HuH-7.5 (cell line): ENCODE results near the gene KLHL12.
A peak's percentile ranks its signal among the peaks of the same experiment; 100 is the strongest.

ENCODE experiments used
- DNase-seq: peaks from one replicate; pipeline ENCODE4 v3.0.0; 2011; ENCODE audit warnings: low spot score

The KLHL12 gene

GRCh38 chr1:202880961-202881460 lies 46.0 kb downstream of the KLHL12 start:
- DNase-seq: no peak

- DNase-seq: no peak
Observed at GRCh38 chr1:202880062-202880461, 47.0 kb downstream of the KLHL12 start.

GRCh38 chr1:202879128-202879527 lies 47.9 kb downstream of the KLHL12 start:
- no peak for DNase-seq

- DNase-seq: no peak
Observed at GRCh38 chr1:202873026-202873425, 54.0 kb downstream of the KLHL12 start.

DNA sequence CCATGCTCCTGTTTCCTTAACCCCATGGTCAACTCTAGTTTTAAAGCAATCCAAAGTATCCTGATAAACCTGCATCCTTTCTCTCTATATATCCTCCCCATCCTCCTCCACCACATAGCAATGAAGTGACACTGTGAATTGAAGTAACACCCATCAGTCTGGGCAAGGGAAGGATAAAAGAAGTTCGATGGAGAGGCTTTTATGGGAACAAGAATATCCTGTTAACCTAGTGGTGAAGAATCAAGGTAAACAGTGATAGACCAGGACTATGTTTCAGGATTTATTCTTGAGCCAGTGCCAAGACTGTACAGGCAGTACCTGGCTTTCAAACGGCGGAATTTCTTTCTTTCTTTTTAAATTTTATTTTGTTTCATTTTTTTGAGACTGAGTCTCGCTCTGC lies 55.7 kb downstream of the KLHL12 start:
- no peak for DNase-seq

DNA sequence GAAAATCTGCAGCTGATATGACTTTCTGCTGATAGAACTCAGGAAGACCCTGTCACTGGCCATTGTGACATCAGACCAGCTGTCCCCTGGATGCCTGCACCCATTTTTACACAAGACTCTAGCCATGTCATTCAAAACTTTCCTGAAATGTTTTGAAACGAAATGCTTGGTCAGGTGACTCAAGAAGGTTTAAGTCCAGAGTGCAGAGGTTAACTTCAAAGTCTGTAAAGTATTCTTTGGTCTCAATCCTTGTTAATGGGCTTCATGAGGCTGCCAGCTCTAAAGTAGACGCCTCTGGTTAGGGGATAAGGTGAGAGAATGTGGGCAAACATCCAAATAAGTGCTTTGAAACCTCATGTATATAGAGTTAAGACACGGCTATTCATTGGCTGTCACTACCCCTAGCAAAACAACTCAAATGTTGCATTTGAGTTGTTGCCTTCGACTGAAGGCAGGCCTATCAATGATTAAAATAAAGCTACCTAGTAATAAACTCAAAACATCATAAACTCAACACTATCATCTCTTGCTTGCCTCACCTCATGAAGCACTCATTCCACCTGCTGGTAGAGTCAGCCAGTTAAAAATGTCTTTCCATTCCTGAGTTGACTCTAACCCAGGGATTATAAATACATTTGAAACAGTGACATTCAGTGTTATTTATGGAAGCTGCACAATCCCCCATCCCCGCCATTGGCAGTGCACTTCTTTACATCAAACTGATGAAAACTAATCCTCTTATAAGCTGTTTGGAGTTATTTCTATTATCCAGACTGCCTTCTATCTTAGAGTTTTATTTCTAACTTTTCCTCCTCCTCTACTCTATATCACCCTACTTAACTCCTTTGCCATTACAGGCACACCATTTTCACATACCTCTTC lies 64.1 kb downstream of the KLHL12 start:
- DNase-seq: no peak

- DNase-seq: peak; percentile 88
Observed at GRCh38 chr1:202861420-202862132, 65.5 kb downstream of the KLHL12 start.

GRCh38 chr1:202860744-202861419 lies 66.2 kb downstream of the KLHL12 start:
- peak; percentile 65 for DNase-seq

DNA sequence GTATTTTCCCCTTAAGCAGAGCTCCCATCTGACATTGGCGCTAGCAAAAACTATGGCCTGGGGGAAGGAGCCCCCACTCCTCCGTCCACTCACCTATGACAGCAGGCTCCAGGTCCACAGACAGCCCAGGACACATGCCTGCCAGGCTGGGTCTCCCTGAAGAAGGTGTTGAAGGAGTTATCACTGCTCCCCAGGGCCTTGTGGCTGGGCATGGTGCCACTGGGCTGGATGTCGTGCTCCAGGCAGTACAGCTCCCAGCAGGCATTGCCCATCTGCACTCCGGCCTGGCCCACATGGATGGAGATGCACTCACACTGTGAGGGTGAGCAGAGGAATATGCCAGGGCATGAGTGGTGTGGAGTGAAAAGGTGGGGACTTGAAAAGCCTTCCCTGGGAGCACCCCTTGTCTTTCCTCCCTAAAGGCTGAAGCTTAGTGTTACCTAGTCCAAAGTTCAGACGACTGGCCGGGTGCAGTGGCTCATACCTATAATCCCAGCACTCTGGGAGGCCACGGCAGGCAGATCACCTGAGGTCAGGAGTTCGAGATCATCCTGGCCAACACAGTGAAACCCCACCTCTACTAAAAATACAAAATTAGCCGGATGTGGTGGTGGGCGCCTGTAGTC lies 68.1 kb downstream of the KLHL12 start:
- no peak for DNase-seq

DNA sequence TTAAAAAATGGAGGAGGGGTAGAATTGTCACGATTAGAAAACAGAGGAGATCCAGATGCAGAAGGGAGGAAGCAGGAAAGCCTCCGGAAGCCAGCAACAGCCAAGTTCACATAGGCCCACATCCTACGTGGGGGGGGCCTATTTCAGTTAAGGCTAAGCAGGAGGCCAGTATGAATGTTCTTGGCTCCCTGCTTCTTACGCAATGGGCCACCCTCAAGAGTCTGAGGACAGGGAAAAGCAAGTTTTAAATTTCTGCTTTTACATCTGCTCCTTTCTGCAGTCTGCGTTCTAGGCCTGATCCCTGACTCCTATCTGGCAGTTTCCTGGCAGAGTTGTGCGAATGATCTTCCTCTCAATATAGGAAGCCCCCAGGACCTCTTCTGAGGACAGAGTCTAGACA lies 68.7 kb downstream of the KLHL12 start:
- DNase-seq: no peak

- DNase-seq: no peak
Observed at GRCh38 chr1:202857136-202857610, 69.9 kb downstream of the KLHL12 start.

DNA sequence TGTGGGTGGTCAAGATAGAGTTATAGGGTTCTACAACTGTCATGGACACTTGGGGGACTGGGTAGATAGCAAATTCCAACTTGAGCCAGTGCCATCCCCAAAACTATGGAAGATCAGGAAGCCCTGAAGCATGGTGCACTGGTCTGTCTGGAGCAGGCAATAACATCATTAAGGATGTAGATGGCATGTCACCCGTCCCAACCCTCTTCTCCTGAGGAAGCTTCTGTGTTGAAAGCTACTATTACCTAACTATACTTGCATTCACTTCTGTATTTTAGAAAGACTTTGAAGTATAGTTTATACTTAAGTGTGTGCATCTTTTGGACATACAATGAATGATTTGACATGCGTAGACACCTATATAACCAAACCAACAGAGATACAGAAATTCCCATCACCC lies 71.0 kb downstream of the KLHL12 start:
- DNase-seq: no peak

GRCh38 chr1:202854787-202855186 lies 72.2 kb downstream of the KLHL12 start:
- no peak for DNase-seq

GRCh38 chr1:202852163-202852904 lies 74.7 kb downstream of the KLHL12 start:
- peak; percentile 43 for DNase-seq

DNA sequence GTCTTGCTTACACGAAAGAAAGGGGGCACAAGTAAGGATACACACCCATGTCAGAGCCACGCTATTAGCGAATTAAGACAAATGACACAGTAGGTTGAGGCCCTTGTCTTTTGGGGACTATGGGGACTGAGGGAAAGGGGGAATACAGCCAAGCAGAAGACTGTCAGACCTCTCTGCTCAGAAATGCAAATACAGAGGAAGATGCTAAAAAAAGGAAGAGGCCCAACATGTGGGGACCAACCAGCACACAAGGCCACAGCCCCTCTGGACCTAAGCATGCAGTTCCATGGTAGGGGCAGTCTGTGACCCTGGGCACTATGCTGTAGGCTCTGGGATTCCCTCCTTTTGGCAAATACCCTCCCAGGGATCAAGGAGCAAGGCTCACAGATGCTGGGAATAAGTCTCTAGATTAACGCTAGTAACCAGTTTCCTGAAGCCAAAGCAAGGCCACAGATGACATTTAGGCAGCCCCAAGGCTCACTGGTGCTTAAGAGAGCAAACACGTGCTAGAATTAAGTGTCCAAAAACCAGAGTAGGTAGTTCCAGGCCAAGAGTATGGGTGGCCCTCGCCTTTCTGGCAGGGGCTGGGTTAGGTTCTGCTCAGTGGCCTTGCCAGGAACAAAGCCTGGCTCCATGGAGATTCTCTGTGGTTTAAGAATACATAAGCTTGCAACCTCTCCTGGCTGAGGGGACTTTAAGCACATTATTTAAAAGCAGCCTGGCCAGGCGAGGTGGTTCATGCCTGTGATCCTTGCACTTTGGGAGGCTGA lies 76.3 kb downstream of the KLHL12 start:
- DNase-seq: no peak

- DNase-seq: no peak
Observed at GRCh38 chr1:202848191-202848542, 78.9 kb downstream of the KLHL12 start.

GRCh38 chr1:202844935-202845334 lies 82.1 kb downstream of the KLHL12 start:
- no peak for DNase-seq

GRCh38 chr1:202844259-202844658 lies 82.8 kb downstream of the KLHL12 start:
- no peak for DNase-seq

DNA sequence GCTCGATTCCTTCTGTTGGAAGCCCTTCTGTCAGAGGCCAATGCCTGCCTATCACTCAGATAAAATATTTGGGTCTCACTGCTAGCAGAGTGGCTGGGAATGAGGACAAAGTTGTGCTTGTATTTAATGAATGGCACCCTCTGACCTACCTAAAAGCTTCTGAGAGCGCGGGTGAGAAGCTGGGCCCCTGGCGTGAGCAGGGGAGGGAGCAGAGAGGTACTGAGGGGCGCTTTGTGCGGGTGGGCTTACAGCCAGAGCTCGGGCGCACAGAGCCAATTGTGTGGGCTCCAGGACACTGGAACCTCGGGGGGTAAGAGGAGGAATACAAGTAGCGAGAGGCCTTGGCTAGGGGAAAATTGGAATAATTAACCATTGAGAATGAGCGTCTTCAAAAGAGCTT lies 84.0 kb downstream of the KLHL12 start:
- DNase-seq: no peak
